Ramos (cell line): Measurements from ENCODE around the gene HYCC2.
"Not testable (repeated sequence)": the region's sequence is repeated elsewhere in the genome, so short reads cannot be mapped to it uniquely, and the experiment has no call there.

Experiments used
- in situ Hi-C: fragments of 300-500 bp; cut with MboI; formaldehyde crosslinking; loops from one replicate; pipeline ENCODE4 v1.14.3; 2022; ENCODE audit warnings: low sequenced_read_pairs; ENCODE audit not compliant: unreplicated experiment

The HYCC2 gene

DNA sequence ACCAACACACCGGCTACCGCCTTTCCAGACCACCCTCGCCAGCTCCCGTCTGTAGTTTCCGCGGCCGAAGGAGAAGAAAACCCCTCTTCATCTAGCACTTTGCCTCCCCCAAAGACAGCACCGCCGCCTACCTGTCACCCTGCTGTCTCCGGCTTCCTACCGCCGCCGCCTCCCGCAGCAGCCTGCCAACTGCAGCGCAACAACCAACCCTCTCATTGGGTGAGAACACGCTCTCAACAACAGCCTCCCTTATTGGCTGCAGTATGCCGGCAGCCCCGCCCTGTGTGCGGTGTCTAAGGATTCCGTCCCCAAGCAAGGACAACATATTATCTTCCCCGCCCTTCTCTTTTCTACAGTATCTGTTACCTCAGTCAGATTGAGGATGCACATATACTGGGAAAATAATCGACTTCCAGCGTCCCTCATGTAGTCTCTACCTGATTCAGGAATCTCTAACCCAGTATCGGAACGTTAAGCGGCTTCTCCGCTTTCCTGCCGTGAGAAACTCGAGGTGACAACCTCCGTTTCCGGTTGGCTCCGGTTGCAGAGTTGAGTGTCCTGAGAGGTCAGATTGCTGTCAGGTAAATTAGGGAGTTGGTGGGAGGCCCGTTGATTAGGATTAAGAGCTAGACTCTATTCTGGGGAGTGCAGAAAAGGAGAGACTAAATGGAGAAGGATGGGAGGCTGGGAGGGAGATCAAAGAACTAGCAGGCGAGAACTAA, at the start of gene HYCC2, which contains the start of gene NDUFB3:
Gene HYCC2, minus strand, starts transcription at position 193 of the 722 bp plus-strand sequence. CDS start 47,662 bp downstream, outside the sequence.
Gene NDUFB3, plus strand, starts transcription at position 523 of the 722 bp plus-strand sequence. CDS start 6,882 bp downstream, outside the sequence.
- in situ Hi-C loops = no loop called here

GRCh38 chr2:201118961-201119854, 47.7 kb upstream of the HYCC2 start:
- in situ Hi-C loops = no loop called here

DNA sequence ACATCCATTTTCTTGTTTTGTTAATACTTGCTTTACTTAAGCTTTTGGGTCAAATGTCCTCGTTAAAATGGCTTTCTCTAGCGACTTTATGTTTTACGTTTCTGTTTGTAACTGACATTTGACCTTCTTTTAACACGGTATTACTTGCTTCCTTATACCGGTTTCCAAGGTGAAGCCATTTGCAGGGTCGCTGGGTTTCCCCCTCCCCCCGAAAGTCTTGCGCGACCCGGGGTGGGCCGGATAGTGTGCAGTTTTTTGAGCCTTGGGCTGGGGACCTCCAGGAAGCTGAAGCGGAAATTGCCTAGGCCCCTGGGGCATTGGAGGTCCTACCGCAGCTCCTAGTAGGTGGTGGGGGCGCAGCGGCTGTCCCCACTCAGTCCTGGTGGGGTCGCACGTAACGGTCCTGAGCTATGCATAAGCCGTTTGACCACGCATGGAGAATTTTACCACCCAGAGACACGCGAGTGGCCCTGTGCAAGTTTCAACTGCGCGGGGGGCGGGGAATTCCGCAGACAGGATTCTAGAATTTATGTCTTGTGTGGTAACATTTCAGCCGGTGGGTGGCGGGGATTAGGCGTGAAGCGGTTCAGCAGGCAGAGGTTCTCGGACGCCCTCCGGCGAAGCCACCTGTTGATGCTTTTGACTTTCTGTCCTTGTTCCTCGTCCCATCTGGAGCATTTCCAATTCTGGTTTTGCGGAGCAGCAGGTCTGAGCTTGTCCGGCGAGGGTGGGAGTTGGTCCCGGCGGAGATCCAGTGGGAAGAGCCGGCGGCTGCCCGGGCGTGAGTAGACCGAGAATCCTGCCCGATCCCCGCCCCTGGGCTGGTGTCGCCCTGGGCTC, 46.9 kb upstream of the HYCC2 start:
- in situ Hi-C loops = no loop called here

GRCh38 chr2:201117735-201118094, 46.2 kb upstream of the HYCC2 start:
- in situ Hi-C loops = not testable (repeated sequence)

GRCh38 chr2:201116959-201117734, 45.7 kb upstream of the HYCC2 start:
- in situ Hi-C loops = no loop called here

DNA sequence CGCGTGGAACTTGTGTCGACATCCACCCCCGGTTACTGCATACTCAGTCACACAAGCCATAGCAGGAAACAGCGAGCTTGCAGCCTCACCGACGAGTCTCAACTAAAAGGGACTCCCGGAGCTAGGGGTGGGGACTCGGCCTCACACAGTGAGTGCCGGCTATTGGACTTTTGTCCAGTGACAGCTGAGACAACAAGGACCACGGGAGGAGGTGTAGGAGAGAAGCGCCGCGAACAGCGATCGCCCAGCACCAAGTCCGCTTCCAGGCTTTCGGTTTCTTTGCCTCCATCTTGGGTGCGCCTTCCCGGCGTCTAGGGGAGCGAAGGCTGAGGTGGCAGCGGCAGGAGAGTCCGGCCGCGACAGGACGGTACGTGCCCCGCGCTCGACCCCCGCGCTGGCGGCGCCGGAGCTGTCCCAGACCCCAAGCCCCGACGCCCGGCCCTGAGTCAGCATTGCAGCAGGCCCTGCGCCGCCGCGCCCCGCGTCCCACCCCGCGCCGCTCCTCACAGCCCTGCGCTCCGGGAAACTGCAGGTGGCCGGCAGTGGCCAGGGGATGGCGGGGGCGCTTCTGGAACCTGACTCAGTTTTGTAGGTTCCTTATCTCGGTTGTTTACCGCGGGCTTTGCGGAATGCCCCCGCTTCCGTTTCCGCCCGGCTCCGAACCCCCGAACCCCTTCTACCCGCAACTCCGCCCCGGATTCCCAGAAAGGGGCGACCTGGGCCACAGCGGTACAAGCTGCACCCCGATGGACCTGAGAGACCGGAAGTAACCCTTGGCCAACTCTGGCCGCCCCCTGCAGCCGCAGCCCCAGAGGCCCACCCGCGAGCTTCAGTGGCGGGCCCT, 44.9 kb upstream of the HYCC2 start, which contains the start of gene CFLAR:
Gene CFLAR, plus strand, starts transcription at position 50 of the 844 bp plus-strand sequence. CDS start 13,702 bp downstream, outside the sequence.
- in situ Hi-C loops = no loop called here

DNA sequence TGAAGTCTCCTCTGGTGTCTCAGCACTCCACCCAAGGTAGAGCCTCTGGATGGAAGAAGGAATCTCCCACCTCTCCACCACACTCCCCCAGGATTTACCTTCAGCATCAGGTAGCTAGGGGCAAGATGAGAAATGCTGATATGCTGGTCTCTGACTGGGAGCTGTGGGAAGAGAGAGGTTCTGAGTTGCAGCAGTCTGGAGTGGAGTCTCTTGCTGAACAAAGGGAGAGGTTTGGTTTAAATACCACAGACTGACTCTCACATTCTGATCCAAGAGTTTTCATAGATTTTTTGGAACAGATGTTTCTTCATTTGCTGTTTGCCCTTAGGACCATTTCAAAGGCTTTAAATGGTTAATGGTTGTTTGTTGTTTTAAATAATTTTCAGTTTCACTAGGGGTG, 43.4 kb upstream of the HYCC2 start:
- in situ Hi-C loops = no loop called here

GRCh38 chr2:201114350-201114749, 42.9 kb upstream of the HYCC2 start:
- in situ Hi-C loops = no loop called here

- in situ Hi-C loops = no loop called here
Measured at GRCh38 chr2:201111096-201111495, 39.6 kb upstream of the HYCC2 start.

- in situ Hi-C loops = no loop called here
Measured at GRCh38 chr2:201110615-201111014, 39.1 kb upstream of the HYCC2 start.

DNA sequence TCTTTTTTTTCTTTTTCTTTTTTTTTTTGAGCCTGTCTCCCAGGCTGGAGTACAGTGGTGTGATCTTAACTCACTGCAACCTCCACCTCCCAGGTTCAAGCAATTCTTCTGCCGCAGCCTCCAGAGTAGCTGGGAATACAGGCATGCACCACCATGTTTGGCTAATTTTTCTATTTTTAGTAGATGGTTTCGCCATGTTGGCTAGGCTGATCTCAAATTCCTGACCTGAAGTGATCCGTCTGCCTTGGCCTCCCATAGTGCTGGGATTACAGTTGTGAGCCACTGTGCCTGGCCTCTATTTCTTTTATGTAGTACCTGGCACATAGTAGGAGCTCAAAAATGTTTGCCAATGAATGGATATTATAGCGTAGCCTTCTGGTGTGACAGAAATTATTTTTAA, 37.7 kb upstream of the HYCC2 start:
- in situ Hi-C loops = no loop called here

- in situ Hi-C loops = no loop called here
Measured at GRCh38 chr2:201108341-201108740, 36.9 kb upstream of the HYCC2 start.

DNA sequence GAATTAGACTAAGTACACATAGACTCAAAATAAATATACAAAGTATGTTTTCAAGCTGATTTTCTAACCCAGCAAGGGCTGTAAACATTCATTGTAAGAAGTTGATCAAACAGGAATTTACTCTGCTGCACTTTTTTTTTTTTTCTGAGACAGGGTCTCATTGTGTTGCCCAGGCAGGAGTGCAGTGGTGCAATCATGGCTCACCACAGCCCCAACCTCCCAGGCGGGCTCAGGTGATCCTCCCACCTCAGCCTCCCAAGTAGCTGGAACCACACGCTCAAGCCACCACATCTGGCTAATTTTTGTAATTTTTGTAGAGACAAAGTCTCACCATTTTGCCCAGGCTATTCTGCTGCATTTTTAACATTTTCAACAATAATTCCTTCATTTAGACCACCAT, 36.2 kb upstream of the HYCC2 start:
- in situ Hi-C loops = no loop called here

- in situ Hi-C loops = no loop called here
Measured at GRCh38 chr2:201105759-201106158, 34.3 kb upstream of the HYCC2 start.

GRCh38 chr2:201100497-201100896, 29.0 kb upstream of the HYCC2 start:
- in situ Hi-C loops = no loop called here

- in situ Hi-C loops = no loop called here
Measured at GRCh38 chr2:201093573-201093972, 22.1 kb upstream of the HYCC2 start.

DNA sequence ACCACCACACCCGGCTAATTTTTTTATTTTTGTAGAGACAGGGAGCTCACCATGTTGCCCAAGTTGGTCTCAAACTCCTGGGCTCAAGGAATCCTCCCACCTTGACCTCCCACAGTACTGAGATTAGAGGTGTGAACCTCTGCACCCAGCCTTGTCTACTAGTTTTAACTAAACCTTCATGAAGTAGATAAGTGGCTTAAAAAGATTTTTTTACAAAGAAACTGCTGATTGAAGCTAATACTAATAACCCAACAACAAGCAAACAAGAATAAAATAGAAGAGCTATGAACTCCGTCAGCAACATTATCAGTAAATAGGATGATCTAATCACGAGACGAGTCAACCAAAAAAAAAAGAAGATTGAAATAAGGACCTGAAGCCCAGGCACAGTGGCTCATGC, 19.1 kb upstream of the HYCC2 start:
- in situ Hi-C loops = no loop called here

DNA sequence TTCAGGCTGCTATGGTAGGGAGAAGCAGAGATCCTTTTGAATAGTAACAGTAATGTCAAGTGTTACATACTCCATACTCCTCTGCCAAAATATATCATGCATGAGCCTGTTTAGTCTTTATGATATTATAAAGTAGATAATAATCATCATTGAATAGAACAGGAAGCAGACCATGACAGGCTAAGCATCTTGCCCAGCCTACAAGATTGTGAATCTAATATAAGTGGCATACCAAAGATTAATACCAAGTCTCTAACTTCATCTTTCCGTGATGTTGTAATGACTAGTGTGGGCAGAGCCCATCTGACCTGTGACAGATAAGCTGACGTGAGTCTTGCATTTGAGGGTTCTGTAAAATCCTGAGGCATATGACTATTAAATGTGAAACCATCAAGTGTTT, 13.4 kb upstream of the HYCC2 start:
- in situ Hi-C loops = no loop called here

DNA sequence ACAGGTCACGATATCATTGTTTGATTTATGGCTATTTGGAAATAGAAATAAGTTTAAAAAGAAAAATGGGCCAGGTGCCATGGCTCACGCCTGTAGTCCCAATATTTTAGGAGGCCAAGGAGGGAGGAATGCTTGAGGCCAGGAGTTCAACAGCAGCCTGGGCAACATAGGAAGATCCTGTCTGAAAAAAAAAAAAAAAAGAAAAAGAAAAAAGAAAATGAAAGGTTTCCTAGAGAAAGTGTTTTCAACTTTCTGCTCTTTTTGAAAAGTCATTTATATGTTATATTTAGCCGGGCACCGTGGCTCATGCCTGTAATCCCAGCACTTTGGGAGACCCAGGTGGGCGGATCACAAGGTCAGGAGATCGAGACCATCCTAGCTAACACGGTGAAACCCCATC, 3.5 kb upstream of the HYCC2 start:
- in situ Hi-C loops = no loop called here
